ENCODE measurements around the gene PSMD1. TPM values are rescaled to one million over a fixed set of nuclear protein-coding genes. Genes with fewer than 3 reads are reported as not detected.

The PSMD1 gene
- total RNA-seq, 2 donors from 2014 or later: 47.1 to 73.1 TPM

DNA sequence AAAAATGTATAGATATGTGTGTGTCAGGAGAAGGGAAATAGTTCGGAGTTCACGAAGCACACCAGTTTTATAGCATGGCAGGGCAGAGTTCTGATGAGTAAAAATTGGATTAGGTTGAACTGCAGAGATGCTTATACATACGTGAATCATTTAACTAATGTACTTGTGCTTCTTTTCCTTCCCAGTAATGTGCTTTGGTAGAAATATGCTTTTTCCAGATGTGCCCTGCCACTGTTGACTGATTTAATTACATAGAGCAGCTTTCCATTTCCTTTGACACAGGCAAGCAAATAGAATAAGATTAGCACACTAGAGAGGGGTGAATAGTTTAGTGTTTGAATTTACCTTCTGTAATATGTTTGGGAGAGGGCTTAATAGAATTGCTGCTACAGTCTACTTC is 112.8 kb downstream of the PSMD1 start:
- no peaks in the 10 kb centered on the region for H3K9me3 ChIP-seq
- no peak for DNase-seq (ENCODE audit: low spot score)
- intact Hi-C loops (cut with DNase I): no loop called here
- no peak overlapping the region for H3K4me3 ChIP-seq
- no peaks in the 10 kb centered on the region for H3K4me1 ChIP-seq (replicated peaks)
- H3K36me3 ChIP-seq: no peaks in the 10 kb centered on the region
- H3K27ac ChIP-seq: no peak overlapping the region
- no peaks in the 10 kb centered on the region for H3K27me3 ChIP-seq (replicated peaks; ENCODE audit: insufficient read depth)
- TF ChIP-seq POLR2AphosphoS5 (IDR thresholded peaks at IDR 0.05): no peak
- TF ChIP-seq, protein P1, sequence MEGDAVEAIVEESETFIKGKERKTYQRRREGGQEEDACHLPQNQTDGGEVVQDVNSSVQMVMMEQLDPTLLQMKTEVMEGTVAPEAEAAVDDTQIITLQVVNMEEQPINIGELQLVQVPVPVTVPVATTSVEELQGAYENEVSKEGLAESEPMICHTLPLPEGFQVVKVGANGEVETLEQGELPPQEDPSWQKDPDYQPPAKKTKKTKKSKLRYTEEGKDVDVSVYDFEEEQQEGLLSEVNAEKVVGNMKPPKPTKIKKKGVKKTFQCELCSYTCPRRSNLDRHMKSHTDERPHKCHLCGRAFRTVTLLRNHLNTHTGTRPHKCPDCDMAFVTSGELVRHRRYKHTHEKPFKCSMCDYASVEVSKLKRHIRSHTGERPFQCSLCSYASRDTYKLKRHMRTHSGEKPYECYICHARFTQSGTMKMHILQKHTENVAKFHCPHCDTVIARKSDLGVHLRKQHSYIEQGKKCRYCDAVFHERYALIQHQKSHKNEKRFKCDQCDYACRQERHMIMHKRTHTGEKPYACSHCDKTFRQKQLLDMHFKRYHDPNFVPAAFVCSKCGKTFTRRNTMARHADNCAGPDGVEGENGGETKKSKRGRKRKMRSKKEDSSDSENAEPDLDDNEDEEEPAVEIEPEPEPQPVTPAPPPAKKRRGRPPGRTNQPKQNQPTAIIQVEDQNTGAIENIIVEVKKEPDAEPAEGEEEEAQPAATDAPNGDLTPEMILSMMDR (IDR thresholded peaks at IDR 0.05): no peak
- TF ChIP-seq POLR2A (IDR thresholded peaks at IDR 0.05): no peak
- WGBS: 80% methylated on average over 3 of the region's 3 CpGs

- Histone ChIP-seq H3K9me3 (no peaks in the 10 kb centered on the region), H3K36me3 (no peaks in the 10 kb centered on the region), H3K4me3 (no peak overlapping the region), H3K27ac (no peak overlapping the region), H3K27me3 (replicated peaks; ENCODE audit: insufficient read depth) (no peaks in the 10 kb centered on the region), H3K4me1 (replicated peaks) (no peaks in the 10 kb centered on the region)
- WGBS: 67% methylated on average over 1 of the region's 1 CpG
- TF ChIP-seq POLR2AphosphoS5 (IDR thresholded peaks at IDR 0.05) (no peak), POLR2A (IDR thresholded peaks at IDR 0.05) (no peak)
- TF ChIP-seq, protein P1 (IDR thresholded peaks at IDR 0.05): no peak
- intact Hi-C loops (cut with DNase I): no loop called here
- DNase-seq (ENCODE audit: low spot score): no peak
Observed at GRCh38 chr2:231170055-231170454, 113.4 kb downstream of the PSMD1 start.

GRCh38 chr2:231172025-231172424 is 115.4 kb downstream of the PSMD1 start:
- Histone ChIP-seq H3K27ac (no peak overlapping the region), H3K36me3 (no peaks in the 10 kb centered on the region), H3K4me3 (no peak overlapping the region), H3K9me3 (no peaks in the 10 kb centered on the region), H3K27me3 (replicated peaks; ENCODE audit: insufficient read depth) (no peaks in the 10 kb centered on the region), H3K4me1 (replicated peaks) (no peaks in the 10 kb centered on the region)
- TF ChIP-seq POLR2AphosphoS5 (IDR thresholded peaks at IDR 0.05): no peak
- TF ChIP-seq, protein P1 (IDR thresholded peaks at IDR 0.05): no peak
- TF ChIP-seq POLR2A (IDR thresholded peaks at IDR 0.05): no peak
- intact Hi-C loops (cut with DNase I): no loop called here
- no peak for DNase-seq (ENCODE audit: low spot score)
- WGBS: 93% methylated on average over 3 of the region's 3 CpGs

GRCh38 chr2:231174211-231174651 is 117.6 kb downstream of the PSMD1 start:
- H3K4me1 ChIP-seq (replicated peaks): no peaks in the 10 kb centered on the region
- H3K27ac ChIP-seq: no peak overlapping the region
- TF ChIP-seq, protein P1 (IDR thresholded peaks at IDR 0.05): no peak
- no peak for TF ChIP-seq POLR2AphosphoS5 (IDR thresholded peaks at IDR 0.05)
- no peak for TF ChIP-seq POLR2A (IDR thresholded peaks at IDR 0.05)
- H3K9me3 ChIP-seq: no peaks in the 10 kb centered on the region
- intact Hi-C loops (cut with DNase I): no loop called here
- no peaks in the 10 kb centered on the region for H3K36me3 ChIP-seq
- 44% methylated on average over 2 of the region's 2 CpGs for whole genome bisulfite sequencing
- H3K27me3 ChIP-seq (replicated peaks; ENCODE audit: insufficient read depth): no peaks in the 10 kb centered on the region
- no peak for DNase-seq (ENCODE audit: low spot score)
- no peak overlapping the region for H3K4me3 ChIP-seq

- Histone ChIP-seq H3K36me3 (no peaks in the 10 kb centered on the region), H3K27me3 (replicated peaks; ENCODE audit: insufficient read depth) (no peaks in the 10 kb centered on the region), H3K4me3 (no peak overlapping the region), H3K27ac (no peak overlapping the region), H3K9me3 (no peaks in the 10 kb centered on the region), H3K4me1 (replicated peaks) (no peaks in the 10 kb centered on the region)
- WGBS: 89% methylated on average over 2 of the region's 2 CpGs
- TF ChIP-seq, protein P1 (IDR thresholded peaks at IDR 0.05): no peak
- TF ChIP-seq POLR2A (IDR thresholded peaks at IDR 0.05) (no peak), POLR2AphosphoS5 (IDR thresholded peaks at IDR 0.05) (no peak)
- no peak for DNase-seq (ENCODE audit: low spot score)
- intact Hi-C loops (cut with DNase I): no loop called here
Observed at GRCh38 chr2:231176066-231176465, 119.4 kb downstream of the PSMD1 start.

Measured in prostate gland (tissue), 2 donors.